ENCODE measurements around the gene CRTC1. TPM values are rescaled to one million over a fixed set of nuclear protein-coding genes. Genes with fewer than 3 reads are reported as not detected.

The CRTC1 gene
- total and polyA plus RNA-seq, 9 of the 15 experiments (the other 6 are each of a cell fraction or from before 2014, with no cell fraction given) = 0.25 to 3.8 (median 1.2) TPM; not detected in 2

DNA sequence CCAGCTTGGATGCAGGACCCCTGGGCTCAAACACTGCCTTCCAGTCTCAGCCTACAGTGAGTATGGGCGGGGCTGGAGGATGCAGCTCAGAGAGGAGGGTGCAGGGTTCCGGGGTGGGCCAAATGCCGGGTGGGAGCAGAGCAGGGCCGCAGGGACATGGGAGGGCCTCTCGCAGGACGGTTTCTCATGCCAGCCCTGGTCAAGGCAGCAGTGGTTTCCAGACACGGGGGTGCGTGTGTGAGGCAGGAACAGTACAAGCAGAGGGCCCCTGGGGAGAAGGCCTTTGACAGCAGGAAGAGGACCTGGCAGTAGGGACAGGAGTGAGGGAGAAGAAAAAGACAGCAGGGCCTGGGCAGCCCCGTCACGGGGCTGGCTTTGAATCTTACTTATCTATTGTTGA is 34.1 kb downstream of the CRTC1 start:
- WGBS (ENCODE audit: insufficient coverage, low coverage, missing lambda C conversion rate) = 61% methylated on average over 6 of the region's 10 CpGs
- TF ChIP-seq NR2C2 (CRISPR knock-in tag; IDR thresholded peaks at IDR 0.05) (no peak), NR2C2 (tag; IDR thresholded peaks at IDR 0.05) (no peak), TBL1XR1 (IDR thresholded peaks at IDR 0.05; ENCODE audit: low read length in 2 of 2) (no peak), BRD9 (IDR thresholded peaks at IDR 0.05; ENCODE audit: low read depth, partially characterized antibody) (no peak), NCOA1 (IDR thresholded peaks at IDR 0.05; ENCODE audit: low read depth) (no peak), POLR3A (IDR thresholded peaks at IDR 0.05; ENCODE audit: borderline replicate concordance, extremely low read depth, insufficient read depth, insufficient read length) (no peak), RNF2 (IDR thresholded peaks at IDR 0.05) (no peak), MYC (IDR thresholded peaks at IDR 0.05; ENCODE audit: low read depth, low read length) (no peak), MYC (CRISPR knock-in tag; IDR thresholded peaks at IDR 0.05; ENCODE audit: borderline replicate concordance, low read depth) (no peak), NFRKB (IDR thresholded peaks at IDR 0.05; ENCODE audit: low read depth) (no peak), ZNF232 (CRISPR knock-in tag; IDR thresholded peaks at IDR 0.05) (no peak), POLR2B (IDR thresholded peaks at IDR 0.05; ENCODE audit: low read depth, partially characterized antibody) (no peak), HMG20B (CRISPR knock-in tag; IDR thresholded peaks at IDR 0.05) (no peak), XRCC3 (IDR thresholded peaks at IDR 0.05) (no peak)
- TF ChIP-seq, protein P1, sequence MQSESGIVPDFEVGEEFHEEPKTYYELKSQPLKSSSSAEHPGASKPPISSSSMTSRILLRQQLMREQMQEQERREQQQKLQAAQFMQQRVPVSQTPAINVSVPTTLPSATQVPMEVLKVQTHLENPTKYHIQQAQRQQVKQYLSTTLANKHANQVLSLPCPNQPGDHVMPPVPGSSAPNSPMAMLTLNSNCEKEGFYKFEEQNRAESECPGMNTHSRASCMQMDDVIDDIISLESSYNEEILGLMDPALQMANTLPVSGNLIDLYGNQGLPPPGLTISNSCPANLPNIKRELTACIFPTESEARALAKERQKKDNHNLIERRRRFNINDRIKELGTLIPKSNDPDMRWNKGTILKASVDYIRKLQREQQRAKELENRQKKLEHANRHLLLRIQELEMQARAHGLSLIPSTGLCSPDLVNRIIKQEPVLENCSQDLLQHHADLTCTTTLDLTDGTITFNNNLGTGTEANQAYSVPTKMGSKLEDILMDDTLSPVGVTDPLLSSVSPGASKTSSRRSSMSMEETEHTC (IDR thresholded peaks at IDR 0.05) = no peak
- no peak for FAIRE-seq

More for the DNA sequence above, 34.1 kb downstream of the CRTC1 start:
- Histone ChIP-seq H2AFZ (ENCODE audit: low read depth, low read length) (no peak overlapping the region), H3K9me3 (replicated peaks; ENCODE audit: control insufficient read depth, insufficient read depth, low read depth, low read length) (no peaks in the 10 kb centered on the region), H3K4me1 (replicated peaks in 1 of 2; ENCODE audit: control insufficient read depth in 2 of 2, insufficient read depth in 2 of 2, low read length in 2 of 2) (peaks cover 0 to 26% of the 10 kb centered on the region in 2 experiments; a peak in 2 of 5 replicates), H4K20me1 (replicated peaks; ENCODE audit: control insufficient read depth, insufficient read depth, low read length) (peaks cover 15% of the 10 kb centered on the region), H3K9me1 (ENCODE audit: control insufficient read depth, insufficient read depth, low read length) (peaks cover 2% of the 10 kb centered on the region), H3K4me3 (no peak overlapping the region), H3K79me2 (ENCODE audit: control insufficient read depth, insufficient read depth, low read length) (no peaks in the 10 kb centered on the region), H3K27ac (ENCODE audit: extremely low read depth, low read depth, low read length) (no peak overlapping the region), H3K36me3 (ENCODE audit: control insufficient read depth, insufficient read depth, low read length) (no peaks in the 10 kb centered on the region), H3K4me2 (ENCODE audit: insufficient read depth, low read length) (no peak overlapping the region), H3K9ac (ENCODE audit: insufficient read depth in 1 of 2, low read depth in 2 of 2, low read length in 2 of 2) (peak overlapping the region in 1 of 2 experiments; percentile 17; a peak in 1 of 4 replicates), H3K27me3 (ENCODE audit: control insufficient read depth in 2 of 2, insufficient read depth in 2 of 2, low read length in 2 of 2) (no peaks in the 10 kb centered on the region)
- ATAC-seq (no peak; the same call in 2 of the 3 replicates), DNase-seq (ENCODE audit: extremely low read depth in 1 of 4, low spot score in 3 of 4) (no peak)
- BruUV-seq (replicated peaks) = no TSS peak
- ChIA-PET CTCF (ENCODE audit: low intra/inter-chr PET ratio) (no interaction called here), POLR2A (interaction anchor here (1.1 kb wide), 1 partner anchor 357 kb away, joined by 4 read pairs; no protein-coding TSS in a partner anchor)
- intact Hi-C loops (cut with micrococcal nuclease) (no loop called here), in situ Hi-C loops (cut with MboI) (no loop called here)

All from K562 (cell line).